ENCODE measurements around the gene HIPK2.
"Not testable (repeated sequence)": the region's sequence is repeated elsewhere in the genome, so short reads cannot be mapped to it uniquely, and the experiment has no call there.

HIPK2 gene

DNA sequence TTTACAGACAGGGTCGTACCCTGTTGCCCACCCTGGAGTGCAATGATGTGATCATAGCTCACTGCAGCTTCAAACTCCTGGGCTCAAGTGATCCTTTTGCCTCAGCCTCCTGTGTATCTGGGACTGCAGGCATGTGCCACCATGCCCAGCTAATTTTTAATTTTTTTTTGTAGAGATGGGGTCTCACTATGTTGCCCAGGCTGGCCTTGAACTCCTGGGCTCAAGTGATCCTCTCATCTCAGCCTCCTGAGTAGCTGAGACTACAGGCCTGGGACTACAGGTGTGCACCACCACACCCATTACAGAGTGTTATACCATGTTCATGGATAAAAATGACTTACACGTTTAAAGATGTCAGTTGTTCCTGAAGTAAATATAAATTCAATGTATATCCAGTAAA lies 166.2 kb downstream of the HIPK2 start:
- H3K9me3 ChIP-seq (ENCODE audit: control extremely low read depth in 1 of 5, control insufficient read depth in 4 of 5, insufficient read depth in 2 of 5, low read depth in 1 of 5, low read length in 4 of 5); H3K4me1 ChIP-seq (ENCODE audit: control extremely low read depth in 1 of 4, control insufficient read depth in 4 of 4, insufficient read depth in 4 of 4, low read length in 3 of 4); H3K27me3 ChIP-seq (replicated peaks in 2 of 5; ENCODE audit: control insufficient read depth in 4 of 5, insufficient read depth in 5 of 5, low read length in 4 of 5); H3K4me3 ChIP-seq (ENCODE audit: control insufficient read depth in 1 of 7, extremely low read depth in 1 of 7, insufficient read depth in 4 of 7, low read depth in 2 of 7, low read length in 6 of 7); DNase-seq; H3K27ac ChIP-seq (ENCODE audit: insufficient read depth in 1 of 2, low read depth in 1 of 2, low read length in 2 of 2, poor library complexity in 1 of 2, severe bottlenecking in 2 of 2): not testable (repeated sequence)
- ChIA-PET POLR2A (interaction anchor here (0.6 kb wide), 1 partner anchor 213 kb away, joined by 3 read pairs; no protein-coding TSS in a partner anchor), CTCF (interaction anchor here (0.7 kb wide), 2 partner anchors 9 to 393 kb away, joined by 3 read pairs; no protein-coding TSS in a partner anchor)
- H3K36me3 ChIP-seq (ENCODE audit: control insufficient read depth in 4 of 4, insufficient read depth in 4 of 4, low read length in 3 of 4) = peaks cover 8 to 63% (median 20%) of the 10 kb centered on the region in 4 experiments
- WGBS (ENCODE audit: insufficient coverage) = 100% methylated on average over 1 of the region's 2 CpGs

DNA sequence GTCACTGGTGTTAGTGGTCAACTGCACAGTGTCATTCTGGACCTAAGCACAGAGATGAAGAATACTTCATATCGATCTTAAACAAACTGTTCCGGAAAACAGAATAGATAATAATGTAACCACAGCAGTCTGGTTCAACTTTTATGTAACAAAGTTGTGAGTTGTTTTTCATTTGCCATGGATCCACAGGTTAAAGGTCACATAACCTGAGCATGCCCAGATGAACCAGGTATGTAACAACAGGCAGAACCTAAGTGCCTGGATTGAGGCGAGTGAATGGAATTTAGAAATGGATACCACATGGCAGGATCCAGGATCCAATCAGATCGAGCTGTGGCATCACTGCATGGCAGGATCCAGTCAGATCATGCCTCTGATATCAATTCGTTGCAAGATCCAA lies 167.2 kb downstream of the HIPK2 start:
- H3K4me1 ChIP-seq (ENCODE audit: control extremely low read depth in 1 of 4, control insufficient read depth in 4 of 4, insufficient read depth in 4 of 4, low read length in 3 of 4) = no peaks in the 10 kb centered on the region
- DNase-seq = no peak
- ChIA-PET CTCF (interaction anchor here (1.0 kb wide), 1 partner anchor 12 kb away, joined by 3 read pairs; no protein-coding TSS in a partner anchor), POLR2A (no interaction called here)
- no peak overlapping the region for H3K4me3 ChIP-seq (ENCODE audit: control insufficient read depth in 1 of 7, extremely low read depth in 1 of 7, insufficient read depth in 4 of 7, low read depth in 2 of 7, low read length in 6 of 7)
- 98% methylated on average over 5 of the region's 5 CpGs for WGBS (ENCODE audit: insufficient coverage)
- H3K9me3 ChIP-seq (ENCODE audit: control extremely low read depth in 1 of 5, control insufficient read depth in 4 of 5, insufficient read depth in 2 of 5, low read depth in 1 of 5, low read length in 4 of 5) = peaks cover 0 to 6% (median 0%) of the 10 kb centered on the region in 5 experiments
- no peaks in the 10 kb centered on the region for H3K27me3 ChIP-seq (replicated peaks in 2 of 5; ENCODE audit: control insufficient read depth in 4 of 5, insufficient read depth in 5 of 5, low read length in 4 of 5)
- no peak overlapping the region for H3K27ac ChIP-seq (ENCODE audit: insufficient read depth in 1 of 2, low read depth in 1 of 2, low read length in 2 of 2, poor library complexity in 1 of 2, severe bottlenecking in 2 of 2)
- peaks cover 8 to 59% (median 20%) of the 10 kb centered on the region in 4 experiments for H3K36me3 ChIP-seq (ENCODE audit: control insufficient read depth in 4 of 4, insufficient read depth in 4 of 4, low read length in 3 of 4)

- POLR2A ChIA-PET = no interaction called here
- Histone ChIP-seq H3K27ac (ENCODE audit: insufficient read depth in 1 of 2, low read depth in 1 of 2, low read length in 2 of 2, poor library complexity in 1 of 2, severe bottlenecking in 2 of 2) (no peak overlapping the region), H3K4me1 (ENCODE audit: control extremely low read depth in 1 of 4, control insufficient read depth in 4 of 4, insufficient read depth in 4 of 4, low read length in 3 of 4) (peaks cover 0 to 11% (median 7%) of the 10 kb centered on the region in 4 experiments), H3K27me3 (replicated peaks in 2 of 5; ENCODE audit: control insufficient read depth in 4 of 5, insufficient read depth in 5 of 5, low read length in 4 of 5) (no peaks in the 10 kb centered on the region), H3K9me3 (ENCODE audit: control extremely low read depth in 1 of 5, control insufficient read depth in 4 of 5, insufficient read depth in 2 of 5, low read depth in 1 of 5, low read length in 4 of 5) (peaks cover 0 to 6% (median 0%) of the 10 kb centered on the region in 5 experiments), H3K36me3 (ENCODE audit: control insufficient read depth in 4 of 4, insufficient read depth in 4 of 4, low read length in 3 of 4) (peaks cover 10 to 49% (median 15%) of the 10 kb centered on the region in 4 experiments), H3K4me3 (ENCODE audit: control insufficient read depth in 1 of 7, extremely low read depth in 1 of 7, insufficient read depth in 4 of 7, low read depth in 2 of 7, low read length in 6 of 7) (no peak overlapping the region)
- DNase-seq = no peak
- CTCF ChIA-PET = interaction anchor here (0.9 to 2.9 kb wide), 5 partner anchors 14 to 42 kb away, joined by 3 to 14 read pairs (median 6); no protein-coding TSS in a partner anchor
- WGBS (ENCODE audit: insufficient coverage) = 79% methylated on average over 4 of the region's 5 CpGs
These were observed 173.9 kb downstream of the HIPK2 start for GRCh38 chr7:139603896-139604295.

DNA sequence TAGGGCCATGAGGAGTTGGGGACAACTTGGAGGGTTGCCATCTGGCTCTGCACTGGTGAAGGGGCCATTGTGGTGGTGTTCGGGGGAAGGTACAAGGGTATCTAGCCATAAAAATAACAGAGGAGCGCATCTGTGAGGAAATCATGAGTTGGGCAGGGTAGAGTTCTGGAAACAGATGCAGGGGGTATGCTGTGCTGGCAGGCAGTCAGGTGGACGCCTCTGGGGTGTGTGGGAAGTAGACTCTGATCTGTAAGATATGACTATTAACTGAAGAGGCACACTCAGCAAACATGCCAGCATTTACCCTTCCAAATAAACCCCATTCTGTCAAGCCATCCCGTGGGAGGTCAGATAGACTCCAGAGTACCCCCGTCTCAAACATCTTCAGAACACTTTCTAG lies 174.5 kb downstream of the HIPK2 start:
- peaks cover 9 to 53% (median 19%) of the 10 kb centered on the region in 4 experiments for H3K36me3 ChIP-seq (ENCODE audit: control insufficient read depth in 4 of 4, insufficient read depth in 4 of 4, low read length in 3 of 4)

GRCh38 chr7:139602143-139602722 lies 175.6 kb downstream of the HIPK2 start:
- ChIA-PET CTCF (interaction anchor here (0.7 to 3.4 kb wide), 25 partner anchors 8 to 724 kb away, joined by 3 to 24 read pairs (median 5); no protein-coding TSS in a partner anchor), POLR2A (no interaction called here)
- no peak overlapping the region for H3K27ac ChIP-seq (ENCODE audit: insufficient read depth in 1 of 2, low read depth in 1 of 2, low read length in 2 of 2, poor library complexity in 1 of 2, severe bottlenecking in 2 of 2)
- H3K9me3 ChIP-seq (ENCODE audit: control extremely low read depth in 1 of 5, control insufficient read depth in 4 of 5, insufficient read depth in 2 of 5, low read depth in 1 of 5, low read length in 4 of 5) = peaks cover 0 to under 1% (median 0%) of the 10 kb centered on the region in 5 experiments
- H3K4me1 ChIP-seq (ENCODE audit: control extremely low read depth in 1 of 4, control insufficient read depth in 4 of 4, insufficient read depth in 4 of 4, low read length in 3 of 4) = peaks cover 0 to 11% (median 7%) of the 10 kb centered on the region in 4 experiments
- 79% methylated on average over 6 of the region's 7 CpGs for WGBS (ENCODE audit: insufficient coverage)
- DNase-seq = peak; percentile 31 to 68 (median 68)
- H3K27me3 ChIP-seq (replicated peaks in 2 of 5; ENCODE audit: control insufficient read depth in 4 of 5, insufficient read depth in 5 of 5, low read length in 4 of 5) = no peaks in the 10 kb centered on the region
- H3K36me3 ChIP-seq (ENCODE audit: control insufficient read depth in 4 of 4, insufficient read depth in 4 of 4, low read length in 3 of 4) = peaks cover 11 to 53% (median 21%) of the 10 kb centered on the region in 4 experiments
- no peak overlapping the region for H3K4me3 ChIP-seq (ENCODE audit: control insufficient read depth in 1 of 7, extremely low read depth in 1 of 7, insufficient read depth in 4 of 7, low read depth in 2 of 7, low read length in 6 of 7)

More for the DNA sequence above, 174.5 kb downstream of the HIPK2 start:
- Histone ChIP-seq H3K27me3 (replicated peaks in 2 of 5; ENCODE audit: control insufficient read depth in 4 of 5, insufficient read depth in 5 of 5, low read length in 4 of 5) (no peaks in the 10 kb centered on the region), H3K27ac (ENCODE audit: insufficient read depth in 1 of 2, low read depth in 1 of 2, low read length in 2 of 2, poor library complexity in 1 of 2, severe bottlenecking in 2 of 2) (peak overlapping the region in 1 of 2 experiments; percentile 20), H3K4me1 (ENCODE audit: control extremely low read depth in 1 of 4, control insufficient read depth in 4 of 4, insufficient read depth in 4 of 4, low read length in 3 of 4) (peaks cover 0 to 11% (median 7%) of the 10 kb centered on the region in 4 experiments), H3K4me3 (ENCODE audit: control insufficient read depth in 1 of 7, extremely low read depth in 1 of 7, insufficient read depth in 4 of 7, low read depth in 2 of 7, low read length in 6 of 7) (no peak overlapping the region), H3K9me3 (ENCODE audit: control extremely low read depth in 1 of 5, control insufficient read depth in 4 of 5, insufficient read depth in 2 of 5, low read depth in 1 of 5, low read length in 4 of 5) (peaks cover 0 to 6% (median 0%) of the 10 kb centered on the region in 5 experiments)
- POLR2A ChIA-PET = no interaction called here
- WGBS (ENCODE audit: insufficient coverage) = 68% methylated on average over 3 of the region's 5 CpGs
- CTCF ChIA-PET = interaction anchor here (1.2 to 3.4 kb wide), 5 partner anchors 8 to 102 kb away, joined by 3 to 24 read pairs (median 10); no protein-coding TSS in a partner anchor
- peak in 2 of 3 donors; percentile 16 to 42 for DNase-seq

DNA sequence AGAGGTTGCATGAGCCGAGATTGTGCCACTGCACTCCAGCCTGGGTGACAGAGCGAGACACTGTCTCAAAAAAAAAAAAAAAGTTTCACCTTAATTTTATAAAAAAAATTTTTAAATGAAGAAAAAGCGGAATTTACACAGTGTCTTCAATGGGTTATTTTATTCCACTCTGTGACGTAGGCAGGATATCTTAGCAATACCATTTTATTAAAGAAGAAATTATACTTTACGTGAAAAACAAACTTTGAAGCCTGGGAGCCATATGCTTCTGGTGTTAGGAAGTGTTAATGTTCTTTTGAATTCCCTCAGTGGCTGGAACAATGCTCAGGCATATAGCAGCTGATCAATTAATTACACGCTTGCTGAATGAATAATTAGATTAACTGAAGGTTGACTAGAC lies 176.6 kb downstream of the HIPK2 start:
- H3K27ac ChIP-seq (ENCODE audit: insufficient read depth in 1 of 2, low read depth in 1 of 2, low read length in 2 of 2, poor library complexity in 1 of 2, severe bottlenecking in 2 of 2) = no peak overlapping the region
- H3K9me3 ChIP-seq (ENCODE audit: control extremely low read depth in 1 of 5, control insufficient read depth in 4 of 5, insufficient read depth in 2 of 5, low read depth in 1 of 5, low read length in 4 of 5) = no peaks in the 10 kb centered on the region
- no peaks in the 10 kb centered on the region for H3K27me3 ChIP-seq (replicated peaks in 2 of 5; ENCODE audit: control insufficient read depth in 4 of 5, insufficient read depth in 5 of 5, low read length in 4 of 5)
- H3K4me1 ChIP-seq (ENCODE audit: control extremely low read depth in 1 of 4, control insufficient read depth in 4 of 4, insufficient read depth in 4 of 4, low read length in 3 of 4) = peaks cover 0 to 11% (median 7%) of the 10 kb centered on the region in 4 experiments
- POLR2A ChIA-PET = no interaction called here
- H3K36me3 ChIP-seq (ENCODE audit: control insufficient read depth in 4 of 4, insufficient read depth in 4 of 4, low read length in 3 of 4) = peaks cover 17 to 61% (median 28%) of the 10 kb centered on the region in 4 experiments
- H3K4me3 ChIP-seq (ENCODE audit: control insufficient read depth in 1 of 7, extremely low read depth in 1 of 7, insufficient read depth in 4 of 7, low read depth in 2 of 7, low read length in 6 of 7) = no peak overlapping the region
- WGBS (ENCODE audit: insufficient coverage) = 100% methylated on average over 1 of the region's 6 CpGs
- CTCF ChIA-PET = interaction anchor here (0.6 to 3.4 kb wide), 22 partner anchors 7 to 1409 kb away, joined by 3 to 24 read pairs (median 6); no protein-coding TSS in a partner anchor
- DNase-seq = no peak

- POLR2A ChIA-PET = no interaction called here
- no peak overlapping the region for H3K27ac ChIP-seq (ENCODE audit: insufficient read depth in 1 of 2, low read depth in 1 of 2, low read length in 2 of 2, poor library complexity in 1 of 2, severe bottlenecking in 2 of 2)
- H3K27me3 ChIP-seq (replicated peaks in 2 of 5; ENCODE audit: control insufficient read depth in 4 of 5, insufficient read depth in 5 of 5, low read length in 4 of 5) = no peaks in the 10 kb centered on the region
- DNase-seq = no peak
- peaks cover 0 to 11% (median 7%) of the 10 kb centered on the region in 4 experiments for H3K4me1 ChIP-seq (ENCODE audit: control extremely low read depth in 1 of 4, control insufficient read depth in 4 of 4, insufficient read depth in 4 of 4, low read length in 3 of 4)
- H3K36me3 ChIP-seq (ENCODE audit: control insufficient read depth in 4 of 4, insufficient read depth in 4 of 4, low read length in 3 of 4) = peaks cover 17 to 63% (median 34%) of the 10 kb centered on the region in 4 experiments
- CTCF ChIA-PET = interaction anchor here (0.9 to 3.4 kb wide), 4 partner anchors 11 to 405 kb away, joined by 3 to 24 read pairs (median 16); no protein-coding TSS in a partner anchor
- 100% methylated on average over 7 of the region's 8 CpGs for WGBS (ENCODE audit: insufficient coverage)
- no peaks in the 10 kb centered on the region for H3K9me3 ChIP-seq (ENCODE audit: control extremely low read depth in 1 of 5, control insufficient read depth in 4 of 5, insufficient read depth in 2 of 5, low read depth in 1 of 5, low read length in 4 of 5)
- H3K4me3 ChIP-seq (ENCODE audit: control insufficient read depth in 1 of 7, extremely low read depth in 1 of 7, insufficient read depth in 4 of 7, low read depth in 2 of 7, low read length in 6 of 7) = no peak overlapping the region
These were observed 177.5 kb downstream of the HIPK2 start for GRCh38 chr7:139600306-139600705.
